Osteocyte (in vitro differentiated cells): ENCODE measurements around the gene PGM2L1. TPM values are rescaled to one million over a fixed set of nuclear protein-coding genes. Genes with fewer than 3 reads are reported as not detected.

ENCODE experiments used
- DNase-seq: peaks from one replicate; pipeline ENCODE4 v3.0.0; 2021; ENCODE audit warnings: mixed read lengths; ENCODE audit not compliant: unreplicated experiment; ENCODE audit errors: extremely low spot score
- H3K27ac Mint-ChIP-seq: one replicate; pipeline ENCODE4 v1.8.0; 2021; ENCODE audit warnings: mild to moderate bottlenecking, mixed read lengths; ENCODE audit not compliant: unreplicated experiment
- H3K27me3 Mint-ChIP-seq: one replicate; pipeline ENCODE4 v1.8.0; 2021; ENCODE audit warnings: mixed read lengths; ENCODE audit not compliant: unreplicated experiment
- H3K36me3 Mint-ChIP-seq: one replicate; pipeline ENCODE4 v1.8.0; 2021; ENCODE audit warnings: mixed read lengths; ENCODE audit not compliant: unreplicated experiment
- H3K4me1 Mint-ChIP-seq: one replicate; pipeline ENCODE4 v1.8.0; 2021; ENCODE audit warnings: mixed read lengths; ENCODE audit not compliant: unreplicated experiment
- H3K4me3 Mint-ChIP-seq: one replicate; pipeline ENCODE4 v1.8.0; 2021; ENCODE audit warnings: mild to moderate bottlenecking, moderate library complexity, mixed read lengths; ENCODE audit not compliant: unreplicated experiment
- H3K9me3 Mint-ChIP-seq: one replicate; pipeline ENCODE4 v1.8.0; 2021; ENCODE audit warnings: mixed read lengths; ENCODE audit not compliant: unreplicated experiment
- long read RNA-seq: library from polyadenylated mRNA; unstranded; transcript quantifications from one replicate; pipeline ENCODE4 v2.0.0, GENCODE V29; 2021
- total RNA-seq: library from RNA; stranded (reverse); gene quantifications from 2 replicates; pipeline ENCODE4 v1.2.1, GENCODE V29; 2021
- TF ChIP-seq, protein P1 (sequence below): fragments of 200-600 bp; sonication (generic); IDR thresholded peaks from 2 replicates; pipeline ENCODE4 v1.5.0; 2021; ENCODE audit warnings: antibody characterized with exemption, mild to moderate bottlenecking, moderate library complexity

The PGM2L1 gene
- total RNA-seq, result 19.8 and 22.1 TPM in 2 replicates
- long read RNA-seq, full-length matches to known transcripts, result 27 of 40 reads
- long read RNA-seq, partial matches to known transcripts, result 9 of 40 reads
- long read RNA-seq, other reads (novel, unspliced or antisense), result 4 of 40 reads

DNA sequence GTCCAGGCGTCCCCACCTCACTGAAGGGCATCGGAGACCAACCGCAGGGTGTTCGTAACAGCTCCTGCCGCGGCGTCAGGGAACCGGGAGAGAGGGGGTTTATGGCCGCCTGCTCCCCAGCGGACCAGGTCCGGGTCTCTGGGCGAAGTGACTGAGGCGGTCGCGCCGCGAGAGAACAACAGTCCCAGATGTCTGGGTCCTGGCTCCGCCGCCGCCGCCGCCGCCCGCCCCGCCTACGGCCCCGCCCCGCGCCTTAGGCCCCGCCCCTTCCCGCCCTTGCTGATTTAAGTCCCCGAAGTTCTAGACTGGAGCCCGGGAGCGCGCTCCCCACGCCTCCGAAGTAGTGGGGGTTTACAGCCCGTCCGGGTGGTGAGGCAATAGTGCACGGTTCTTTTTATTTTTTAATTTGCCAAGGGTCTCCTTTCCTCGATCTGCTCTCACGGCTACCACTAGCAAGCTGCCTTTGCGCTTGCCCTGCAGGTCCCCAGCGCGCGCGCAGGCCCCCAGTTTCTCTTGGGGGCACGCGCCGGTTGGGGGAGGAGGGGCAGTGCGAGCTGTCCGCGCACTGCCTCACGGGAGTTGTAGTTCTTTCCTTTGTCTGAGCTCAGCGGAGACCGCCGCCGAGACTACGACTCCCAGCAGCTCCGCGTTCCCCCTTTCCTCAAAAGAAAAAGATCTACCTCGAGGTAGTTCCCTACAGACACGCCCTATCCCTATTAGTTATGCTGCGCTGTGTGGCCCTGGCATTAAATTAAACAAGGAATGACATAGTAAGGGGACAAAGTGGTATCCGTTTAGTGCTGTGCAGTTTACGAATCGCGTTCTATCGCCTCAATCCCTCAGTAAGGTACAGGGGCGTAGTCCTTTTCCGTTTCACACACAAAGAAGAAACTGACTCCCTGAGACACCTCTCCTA, at the start of gene PGM2L1:
Gene PGM2L1 (minus strand): TSS at position 190 of the 916 bp plus-strand sequence. CDS start 272 bp downstream, outside the sequence.
- no peaks in the 10 kb centered on the region for H3K9me3 Mint-ChIP-seq
- H3K36me3 Mint-ChIP-seq, result peaks cover 2% of the 10 kb centered on the region
- H3K27me3 Mint-ChIP-seq, result no peaks in the 10 kb centered on the region
- TF ChIP-seq, protein P1, sequence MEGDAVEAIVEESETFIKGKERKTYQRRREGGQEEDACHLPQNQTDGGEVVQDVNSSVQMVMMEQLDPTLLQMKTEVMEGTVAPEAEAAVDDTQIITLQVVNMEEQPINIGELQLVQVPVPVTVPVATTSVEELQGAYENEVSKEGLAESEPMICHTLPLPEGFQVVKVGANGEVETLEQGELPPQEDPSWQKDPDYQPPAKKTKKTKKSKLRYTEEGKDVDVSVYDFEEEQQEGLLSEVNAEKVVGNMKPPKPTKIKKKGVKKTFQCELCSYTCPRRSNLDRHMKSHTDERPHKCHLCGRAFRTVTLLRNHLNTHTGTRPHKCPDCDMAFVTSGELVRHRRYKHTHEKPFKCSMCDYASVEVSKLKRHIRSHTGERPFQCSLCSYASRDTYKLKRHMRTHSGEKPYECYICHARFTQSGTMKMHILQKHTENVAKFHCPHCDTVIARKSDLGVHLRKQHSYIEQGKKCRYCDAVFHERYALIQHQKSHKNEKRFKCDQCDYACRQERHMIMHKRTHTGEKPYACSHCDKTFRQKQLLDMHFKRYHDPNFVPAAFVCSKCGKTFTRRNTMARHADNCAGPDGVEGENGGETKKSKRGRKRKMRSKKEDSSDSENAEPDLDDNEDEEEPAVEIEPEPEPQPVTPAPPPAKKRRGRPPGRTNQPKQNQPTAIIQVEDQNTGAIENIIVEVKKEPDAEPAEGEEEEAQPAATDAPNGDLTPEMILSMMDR, result no peak
- peak within 1 kb of the TSS; percentile 100 for H3K4me3 Mint-ChIP-seq
- H3K27ac Mint-ChIP-seq, result peak within 1 kb of the TSS; percentile 98
- peaks cover 28% of the 10 kb centered on the region for H3K4me1 Mint-ChIP-seq
- DNase-seq, result peak; percentile 96

DNA sequence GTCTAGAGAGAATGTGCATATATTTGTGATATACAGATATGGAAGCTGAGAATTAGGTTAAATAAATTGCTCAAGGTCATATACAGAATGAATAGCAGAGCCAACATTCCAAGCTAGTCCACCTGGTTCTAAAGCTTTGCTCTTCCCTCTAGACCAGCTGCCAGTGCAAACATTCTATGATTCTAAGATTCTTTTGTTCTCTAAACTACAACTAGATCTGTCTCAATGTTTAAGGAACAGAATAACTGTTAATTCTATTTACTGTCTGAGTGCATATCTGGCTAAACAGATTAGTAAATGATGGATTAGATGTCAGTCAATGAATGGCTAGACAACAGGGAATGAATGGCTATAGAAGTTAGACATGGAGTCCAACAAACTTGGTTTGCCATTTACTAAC, 49.5 kb upstream of the PGM2L1 start:
- Mint-ChIP-seq H3K9me3 (no peaks in the 10 kb centered on the region), H3K36me3 (no peaks in the 10 kb centered on the region), H3K27me3 (peaks cover 7% of the 10 kb centered on the region), H3K27ac (no peak overlapping the region), H3K4me3 (no peak overlapping the region), H3K4me1 (peaks cover 51% of the 10 kb centered on the region)
- no peak for DNase-seq
- TF ChIP-seq, protein P1, result no peak

DNA sequence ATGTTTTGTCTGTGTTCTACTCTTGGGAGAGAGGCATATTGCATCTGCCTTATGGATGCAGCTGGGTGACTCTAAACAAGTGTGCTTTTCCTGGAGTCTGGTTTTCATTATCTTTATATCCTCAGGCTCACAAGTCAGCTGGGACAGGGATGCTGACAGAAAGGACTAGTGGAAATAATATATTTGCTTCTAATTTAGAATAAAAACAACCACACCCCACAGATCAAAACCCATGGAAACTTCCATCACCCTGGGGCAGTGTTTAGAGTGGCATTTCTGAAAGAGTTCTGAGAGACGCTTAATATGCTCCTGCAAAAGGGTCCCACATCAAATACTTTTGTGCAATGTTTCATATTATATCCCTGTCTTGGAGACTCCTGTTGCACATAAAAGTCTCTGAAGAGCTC, 48.3 kb upstream of the PGM2L1 start:
- no peaks in the 10 kb centered on the region for H3K36me3 Mint-ChIP-seq
- peak overlapping the region; percentile 16 for H3K27ac Mint-ChIP-seq
- TF ChIP-seq, protein P1, result no peak
- no peak overlapping the region for H3K4me3 Mint-ChIP-seq
- H3K27me3 Mint-ChIP-seq, result no peaks in the 10 kb centered on the region
- H3K9me3 Mint-ChIP-seq, result no peaks in the 10 kb centered on the region
- peak; percentile 80 for DNase-seq
- H3K4me1 Mint-ChIP-seq, result peaks cover 55% of the 10 kb centered on the region

DNA sequence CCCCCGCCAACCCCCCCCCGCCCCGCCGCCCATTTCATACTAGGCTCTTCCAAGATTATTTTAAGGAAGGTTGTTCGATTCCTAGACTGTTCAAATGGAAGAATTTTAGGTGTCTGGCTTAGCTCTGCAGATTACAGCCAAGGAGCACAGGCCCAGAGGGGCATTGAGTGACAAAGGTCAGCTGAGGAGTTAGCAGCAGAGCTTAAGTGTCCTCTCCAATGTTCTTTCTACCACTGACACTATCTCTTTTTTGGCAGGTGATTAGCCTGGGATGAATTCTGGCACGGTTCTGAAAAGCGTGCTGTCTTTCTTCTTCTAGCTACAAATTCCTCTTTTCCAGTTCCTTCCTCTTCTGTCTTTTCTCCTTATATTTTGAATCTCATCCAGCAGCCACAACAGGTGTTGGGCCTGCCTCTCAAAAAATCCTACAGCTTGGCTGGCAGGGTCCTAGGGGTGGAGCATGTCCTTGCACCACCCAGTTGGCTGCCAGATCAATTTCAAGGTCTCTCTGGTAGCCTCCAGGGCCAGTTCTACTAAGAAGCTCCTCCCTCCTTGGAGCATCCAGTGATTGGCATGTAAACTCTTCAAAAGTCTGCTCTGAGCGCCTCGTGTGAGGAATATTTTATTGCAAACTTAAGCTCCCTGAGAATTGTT, 46.1 kb upstream of the PGM2L1 start:
- Mint-ChIP-seq H3K36me3 (no peaks in the 10 kb centered on the region), H3K27ac (no peak overlapping the region), H3K27me3 (no peaks in the 10 kb centered on the region)

More for the DNA sequence above, 46.1 kb upstream of the PGM2L1 start:
- Mint-ChIP-seq H3K4me3 (peak overlapping the region; percentile 45), H3K9me3 (no peaks in the 10 kb centered on the region), H3K4me1 (peaks cover 55% of the 10 kb centered on the region)
- TF ChIP-seq, protein P1, result no peak
- DNase-seq, result no peak
